Stimulated activated CD8-positive, alpha-beta memory T cell treated with anti-CD3 and anti-CD28 coated beads, Interleukin-12 subunit alpha, Interleukin-12 subunit beta, amount 100 ng/mL, for 24 hours (primary cell): Measurements from ENCODE around the gene SLC38A8.

ENCODE experiments used
- DNase-seq: peaks from one replicate; pipeline ENCODE4 v3.0.0-alpha.2; 2020; ENCODE audit errors: extremely low read depth

The SLC38A8 gene

GRCh38 chr16:84049403-84050060 lies 6.9 kb upstream of the SLC38A8 start:
- no peak for DNase-seq

DNA sequence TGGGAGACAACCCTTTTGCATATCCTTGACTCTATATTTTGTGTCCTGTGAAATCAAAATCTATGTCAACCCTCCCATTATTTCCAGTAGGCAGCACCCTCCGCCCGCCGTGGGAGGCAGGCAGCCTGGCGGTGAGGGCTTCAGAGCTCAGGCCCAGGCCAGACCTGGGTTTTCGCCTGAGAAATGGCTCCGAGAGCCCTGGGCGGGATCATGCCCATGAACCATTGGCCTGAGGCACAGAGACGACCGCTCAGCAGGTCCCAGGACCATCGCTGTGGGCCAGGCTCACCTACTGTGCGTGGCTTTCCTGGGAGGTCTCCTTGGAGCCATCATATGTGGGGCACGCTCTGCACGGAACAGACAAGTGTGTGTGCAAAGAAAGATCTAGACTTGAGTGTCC lies 6.3 kb upstream of the SLC38A8 start:
- DNase-seq = no peak

DNA sequence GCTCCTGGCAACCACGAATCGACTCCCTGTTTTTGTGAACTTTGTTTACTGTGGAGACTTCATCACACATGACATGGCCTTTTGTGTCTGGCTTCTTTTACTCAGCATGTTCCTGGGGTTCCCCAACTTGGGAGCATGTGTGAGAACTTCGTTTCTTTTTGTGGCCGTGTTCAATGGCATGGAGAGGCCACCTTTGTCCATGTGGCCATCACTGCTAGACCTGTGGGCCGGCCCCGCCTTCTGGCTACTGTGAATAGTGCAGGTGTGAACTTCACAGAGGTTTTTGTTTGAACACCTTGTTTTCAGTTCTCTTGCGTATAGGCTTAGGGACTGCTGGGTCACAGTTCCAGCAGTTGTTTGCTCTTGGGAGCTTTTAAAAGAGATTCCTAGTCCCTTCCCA lies 5.7 kb upstream of the SLC38A8 start:
- no peak for DNase-seq

DNA sequence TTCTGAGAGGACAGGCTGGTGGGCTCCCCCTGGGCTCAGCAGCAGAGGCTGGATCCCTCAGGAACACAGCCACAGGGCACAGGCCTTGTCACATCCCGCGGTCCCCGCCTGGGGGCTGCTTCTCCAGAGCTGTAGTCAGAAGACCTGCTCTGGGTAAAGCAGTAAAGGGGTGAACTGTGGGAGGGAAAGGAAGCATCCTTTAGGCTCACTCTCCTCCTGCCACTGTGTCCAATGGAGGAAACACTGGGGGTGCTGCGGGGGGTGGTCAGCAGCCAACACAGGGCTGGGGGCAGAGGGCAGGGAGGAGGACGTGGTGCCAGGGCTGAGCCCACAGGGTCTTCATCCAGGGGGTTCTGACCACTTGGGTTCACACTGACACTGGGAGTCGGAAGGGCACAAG lies 5.0 kb upstream of the SLC38A8 start:
- no peak for DNase-seq

DNA sequence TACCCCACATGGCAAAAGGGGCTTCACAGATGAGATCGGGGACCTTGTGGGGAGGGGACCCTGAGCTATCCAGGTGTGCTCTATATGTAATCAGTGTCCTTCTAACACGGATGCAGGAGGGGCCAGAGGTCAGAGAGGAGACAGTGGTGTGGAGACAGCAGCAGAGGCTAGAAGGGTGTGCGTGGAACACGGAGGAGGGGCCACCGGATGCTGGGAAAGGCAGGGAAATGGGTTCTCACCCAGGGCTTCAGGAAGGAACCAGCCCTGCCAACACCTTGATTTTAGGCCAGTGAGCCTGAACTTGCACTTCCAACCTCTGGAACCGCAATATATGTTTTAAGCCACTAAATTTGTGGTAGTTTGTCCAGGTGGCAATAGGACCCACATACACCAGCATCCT lies 4.6 kb upstream of the SLC38A8 start:
- no peak for DNase-seq

GRCh38 chr16:84045818-84046470 lies 3.3 kb upstream of the SLC38A8 start:
- DNase-seq = no peak

- no peak for DNase-seq
Observed at GRCh38 chr16:84045001-84045817, 2.6 kb upstream of the SLC38A8 start.

- no peak for DNase-seq
Observed at GRCh38 chr16:84044118-84044488, 1.5 kb upstream of the SLC38A8 start.

- DNase-seq = no peak
Observed at GRCh38 chr16:84043486-84044117, 1.0 kb upstream of the SLC38A8 start.

GRCh38 chr16:84042879-84043485 lies 387 bp upstream of the SLC38A8 start:
- no peak for DNase-seq

DNA sequence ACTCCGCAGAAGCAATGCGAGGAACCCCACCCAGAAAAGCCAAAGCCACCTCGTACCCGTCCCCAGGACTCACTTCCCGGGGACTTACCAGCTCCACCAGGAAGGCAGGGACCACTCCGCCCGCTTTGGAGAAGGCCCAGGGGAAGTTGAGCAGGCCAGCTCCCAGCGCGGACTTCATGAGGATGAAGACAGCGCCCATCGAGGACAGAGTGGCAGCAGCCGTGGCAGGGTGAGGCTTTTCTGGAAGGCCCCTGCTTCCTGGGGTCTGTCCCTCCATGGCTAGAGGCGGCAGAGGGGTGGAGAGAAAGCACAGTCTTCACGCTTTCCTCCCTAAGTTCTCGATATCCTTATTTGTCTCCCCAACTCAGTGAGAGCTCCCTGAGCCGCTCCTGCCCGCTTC lies 714 bp downstream of the SLC38A8 start:
- no peak for DNase-seq

- DNase-seq = no peak
Observed at GRCh38 chr16:84040823-84041820, 1.5 kb downstream of the SLC38A8 start.

GRCh38 chr16:84040226-84040822 lies 2.3 kb downstream of the SLC38A8 start:
- no peak for DNase-seq

GRCh38 chr16:84039696-84040095 lies 2.9 kb downstream of the SLC38A8 start:
- no peak for DNase-seq

GRCh38 chr16:84038469-84038868 lies 4.1 kb downstream of the SLC38A8 start:
- DNase-seq = no peak

- no peak for DNase-seq
Observed at GRCh38 chr16:84036982-84037425, 5.6 kb downstream of the SLC38A8 start.

- DNase-seq = no peak
Observed at GRCh38 chr16:84036131-84036530, 6.5 kb downstream of the SLC38A8 start.

- no peak for DNase-seq
Observed at GRCh38 chr16:84034516-84034915, 8.1 kb downstream of the SLC38A8 start.

DNA sequence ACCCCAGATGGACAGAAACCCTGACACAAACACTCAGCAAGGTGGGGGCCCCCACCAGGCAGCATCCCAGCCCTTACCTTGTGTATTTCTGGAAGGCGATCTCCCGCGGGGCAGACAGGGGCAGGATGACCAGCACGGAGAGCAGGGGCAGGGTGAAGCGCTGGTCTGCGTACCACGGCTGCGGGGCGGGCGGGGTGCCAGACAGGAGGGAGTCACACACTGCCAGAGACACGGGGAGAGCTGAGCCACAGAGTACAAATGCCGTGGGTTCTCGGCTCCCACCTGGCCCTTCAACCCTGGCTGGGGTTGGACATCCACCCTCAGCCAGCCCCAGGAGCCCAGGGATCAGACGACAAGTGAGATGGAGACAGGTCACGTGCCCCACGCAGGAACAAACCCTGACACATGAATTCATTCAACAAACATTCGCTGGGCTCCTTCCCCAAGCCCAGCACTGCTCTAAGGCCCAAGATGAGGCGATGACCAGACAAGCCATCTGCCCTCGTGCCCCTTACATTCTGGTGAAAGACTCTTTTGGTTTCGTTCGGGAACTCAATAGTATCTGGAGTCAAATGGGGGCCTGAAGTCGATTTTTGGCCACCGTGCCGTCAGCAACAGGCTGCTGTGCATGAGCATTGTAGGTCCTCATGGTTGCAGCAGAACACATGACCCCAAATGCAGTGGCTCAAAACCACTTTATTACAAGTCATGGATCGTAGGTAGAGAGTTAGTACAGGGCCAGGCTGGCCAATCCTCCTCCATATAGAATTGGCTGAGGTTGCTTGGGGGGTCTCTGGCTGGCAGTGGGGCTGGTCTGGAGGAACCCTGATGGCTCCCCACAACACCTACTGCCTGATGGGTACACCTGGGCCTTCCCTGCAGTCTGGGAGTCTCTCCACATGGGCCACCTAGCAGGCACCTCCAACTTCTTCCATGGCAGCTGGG lies 9.1 kb downstream of the SLC38A8 start:
- DNase-seq = no peak
